Central memory CD4-positive, alpha-beta T cell (primary cell): Measurements from ENCODE around the gene CLC.
"Not testable (repeated sequence)": the region's sequence is repeated elsewhere in the genome, so short reads cannot be mapped to it uniquely, and the experiment has no call there.

Experiments
- DNase-seq: peaks from one replicate; pipeline ENCODE4 v3.0.0; 2022

Gene CLC

DNA sequence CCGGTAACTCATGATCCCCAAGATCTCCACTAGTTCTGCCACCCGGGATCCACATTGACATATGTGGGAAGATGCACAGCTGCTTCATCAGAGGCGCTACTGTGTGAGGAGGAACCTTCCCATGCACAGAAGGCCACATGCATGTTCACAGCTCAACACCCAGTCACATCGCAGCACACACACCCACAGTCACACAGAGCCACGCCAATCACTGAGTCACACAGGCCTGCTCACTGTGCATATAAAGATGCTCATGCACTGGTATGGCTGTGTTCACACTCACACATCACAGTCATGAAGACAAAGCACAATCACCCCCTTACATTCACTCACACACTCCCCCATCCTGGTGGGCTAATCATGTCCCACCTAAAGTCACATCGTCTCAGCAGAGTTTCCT is 9.8 kb downstream of the CLC start:
- DNase-seq, result no peak

GRCh38 chr19:39727070-39727800 is 10.6 kb downstream of the CLC start:
- DNase-seq, result no peak

DNA sequence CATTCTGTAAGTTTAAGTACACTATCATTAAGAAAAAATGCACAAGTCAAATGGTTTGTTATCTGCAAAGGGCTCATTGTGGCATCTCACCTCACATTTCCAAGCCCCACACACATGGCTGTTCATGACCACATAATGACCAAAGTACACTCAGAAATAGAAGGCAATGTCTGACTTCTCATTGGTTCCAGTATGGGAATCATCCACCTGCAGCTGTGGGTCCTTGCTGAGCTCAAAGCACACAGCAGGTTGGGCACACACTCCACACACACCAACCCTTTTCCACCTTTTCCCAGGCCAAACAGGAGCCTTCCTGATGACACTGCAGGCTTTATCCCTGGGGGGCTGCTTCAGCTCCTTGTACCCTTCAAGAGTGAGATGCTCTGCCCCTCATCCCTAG is 11.8 kb downstream of the CLC start:
- DNase-seq, result no peak

DNA sequence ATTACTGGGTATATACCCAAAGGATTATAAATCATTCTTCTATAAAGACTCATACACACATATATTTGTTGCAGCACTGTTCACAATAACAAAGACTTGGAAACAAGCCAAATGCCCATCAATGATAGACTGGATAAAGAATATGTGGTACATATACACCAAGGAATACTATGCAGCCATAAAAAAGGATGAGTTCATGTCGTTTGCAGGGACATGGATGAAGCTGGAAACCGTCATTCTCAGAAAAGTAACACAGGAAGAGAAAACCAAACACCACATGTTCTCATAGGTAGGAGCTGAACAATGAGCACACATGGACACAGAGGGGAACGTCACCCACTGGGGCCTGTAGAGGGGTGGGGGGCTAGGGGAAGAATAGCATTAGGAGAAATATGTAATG is 17.7 kb downstream of the CLC start:
- DNase-seq, result not testable (repeated sequence)

DNA sequence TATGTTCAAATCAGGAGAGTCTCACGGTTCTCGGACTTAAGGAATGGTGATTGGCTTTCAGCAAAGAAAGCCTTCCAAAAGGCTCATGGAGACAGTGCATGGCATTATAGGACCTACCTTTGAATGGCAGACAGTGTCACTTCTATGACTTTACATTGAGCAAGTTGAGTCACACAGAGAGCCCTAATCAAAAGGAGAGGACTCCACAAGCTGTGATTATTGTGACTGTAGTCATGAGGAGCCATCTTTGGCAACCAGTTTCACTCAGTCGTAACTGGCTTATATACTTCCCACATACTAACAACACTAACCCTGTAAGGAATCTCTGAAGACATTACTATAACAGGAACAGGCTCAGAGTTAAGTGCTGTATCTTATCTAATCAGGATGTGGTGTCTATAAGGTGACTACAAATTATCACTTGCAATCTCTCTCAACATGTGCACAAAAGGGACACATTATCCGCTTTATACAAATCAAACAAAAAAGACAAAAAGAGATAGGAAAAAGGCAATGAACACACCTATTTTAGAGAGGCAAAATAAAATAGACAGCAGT is 27.4 kb downstream of the CLC start:
- DNase-seq, result peak; percentile 2

DNA sequence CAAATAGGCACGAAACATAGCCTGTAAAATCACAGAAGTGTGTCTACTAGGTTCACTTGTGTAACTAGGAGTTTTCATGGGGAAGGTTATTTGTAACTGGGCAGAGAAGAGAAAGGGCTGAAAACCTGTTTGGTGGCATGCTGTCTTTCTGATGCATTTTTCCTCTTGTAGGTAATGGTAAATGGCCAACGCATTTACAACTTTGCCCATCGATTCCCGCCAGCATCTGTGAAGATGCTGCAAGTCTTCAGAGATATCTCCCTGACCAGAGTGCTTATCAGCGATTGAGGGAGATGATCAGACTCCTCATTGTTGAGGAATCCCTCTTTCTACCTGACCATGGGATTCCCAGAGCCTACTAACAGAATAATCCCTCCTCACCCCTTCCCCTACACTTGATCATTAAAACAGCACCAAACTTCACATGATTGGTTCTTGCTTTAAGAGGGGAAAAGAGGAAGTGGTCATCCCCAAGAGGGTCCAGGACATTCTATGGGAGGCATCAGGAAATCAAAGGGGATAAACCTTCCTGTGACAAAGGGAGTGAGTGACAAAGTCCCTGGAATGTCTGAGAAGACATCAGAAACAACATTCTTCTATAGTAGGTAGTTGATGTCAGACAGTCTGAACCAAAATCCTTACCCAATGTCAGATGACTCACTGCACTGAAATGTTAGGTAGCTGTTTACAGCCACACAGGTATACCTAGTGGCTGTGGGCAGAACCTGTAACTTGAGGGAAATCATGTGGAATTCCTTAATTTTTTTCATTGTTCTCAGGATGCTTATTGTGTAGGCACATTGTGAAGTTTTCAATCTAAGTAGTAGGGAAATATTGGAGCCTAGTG is 28.6 kb downstream of the CLC start:
- no peak for DNase-seq

DNA sequence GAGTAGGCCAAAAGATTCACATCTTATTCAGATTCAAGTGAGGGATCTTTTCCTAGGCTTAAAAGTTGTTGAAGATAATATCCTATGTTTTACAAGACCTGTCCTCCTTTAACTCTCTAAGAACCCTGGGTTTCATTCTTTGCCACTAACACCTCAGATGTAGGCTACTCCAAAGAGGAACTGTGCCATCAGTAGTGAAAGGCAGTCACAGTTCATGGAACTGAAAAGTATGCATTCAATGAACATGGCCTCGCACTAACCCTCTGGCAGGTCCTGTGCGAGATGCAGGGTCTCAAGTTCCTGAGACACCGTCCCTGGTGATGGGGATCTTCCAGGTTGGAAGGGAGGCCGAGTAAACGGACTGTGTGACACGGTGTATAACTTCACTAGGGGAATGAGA is 29.2 kb downstream of the CLC start:
- no peak for DNase-seq

- peak; percentile 19 for DNase-seq
Measured at GRCh38 chr19:39705578-39706188, 32.1 kb downstream of the CLC start.

- DNase-seq, result no peak
Measured at GRCh38 chr19:39704181-39705044, 33.4 kb downstream of the CLC start, which contains the start of gene LGALS14. Gene LGALS14, plus strand, starts transcription at chr19:39704481. Its CDS starts 48 bp downstream, at chr19:39704529.

- no peak for DNase-seq
Measured at GRCh38 chr19:39701291-39701690, 36.5 kb downstream of the CLC start.

DNA sequence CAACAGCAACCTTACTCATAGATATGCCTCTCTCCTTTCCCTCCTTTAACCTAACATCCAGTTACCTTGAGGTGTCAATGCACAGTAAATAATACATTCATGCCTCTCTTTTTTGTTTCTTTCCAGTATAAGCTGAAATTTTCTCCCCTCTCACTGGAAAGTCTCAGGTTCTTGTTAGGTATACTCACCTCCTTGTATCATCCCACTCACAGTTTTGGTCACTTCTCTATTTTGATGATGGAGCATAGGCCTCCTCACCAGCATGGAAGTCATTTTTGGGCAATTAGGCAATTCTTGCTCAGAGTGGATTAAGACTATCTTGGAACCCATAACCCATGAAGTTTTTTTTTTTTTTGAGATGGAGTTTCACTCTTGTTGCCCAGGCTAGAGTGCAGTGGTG is 39.3 kb downstream of the CLC start:
- no peak for DNase-seq

- no peak for DNase-seq
Measured at GRCh38 chr19:39696387-39696786, 41.4 kb downstream of the CLC start.

- DNase-seq, result no peak
Measured at GRCh38 chr19:39695759-39696158, 42.1 kb downstream of the CLC start.

- no peak for DNase-seq
Measured at GRCh38 chr19:39692822-39693221, 45.0 kb downstream of the CLC start.

- no peak for DNase-seq
Measured at GRCh38 chr19:39692166-39692565, 45.7 kb downstream of the CLC start.

DNA sequence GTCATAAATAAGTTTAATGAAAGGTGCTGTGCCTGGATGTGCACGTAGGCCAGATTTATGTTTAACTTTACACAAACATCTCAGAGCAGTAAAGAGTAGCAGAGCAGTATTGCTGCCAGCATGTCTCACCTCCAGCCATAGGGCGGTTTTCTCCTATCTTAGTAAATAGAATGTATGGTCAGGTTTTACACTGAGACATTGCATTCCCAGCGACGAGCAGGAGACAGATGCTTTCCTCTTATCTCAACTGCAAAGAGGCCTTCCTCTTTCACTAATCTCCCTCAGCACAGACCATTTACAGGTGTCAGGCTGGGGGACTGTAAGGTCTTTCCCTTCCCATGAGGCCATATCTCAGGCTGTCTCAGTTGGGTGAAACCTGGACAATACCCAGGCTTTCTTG is 49.2 kb downstream of the CLC start:
- DNase-seq, result not testable (repeated sequence)

GRCh38 chr19:39686739-39687138 is 51.1 kb downstream of the CLC start:
- DNase-seq, result no peak

DNA sequence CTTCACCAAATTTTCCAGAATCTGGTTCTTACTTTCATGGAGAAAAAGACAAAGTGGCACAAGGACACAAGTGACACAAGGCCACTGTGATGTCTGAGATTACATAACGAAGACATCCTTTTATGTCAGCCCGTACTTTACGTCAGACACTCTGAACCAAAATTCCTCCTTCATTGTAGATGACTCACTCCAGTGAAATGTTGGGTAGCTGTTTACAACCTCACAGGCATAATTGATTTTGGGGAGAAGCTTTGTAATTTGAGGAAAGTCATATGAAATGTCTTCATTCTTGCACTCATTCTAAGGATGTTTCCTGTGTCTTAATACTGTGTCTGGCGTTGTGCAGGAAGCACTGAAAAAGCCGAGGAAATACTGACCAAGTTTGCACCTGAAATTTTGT is 53.6 kb downstream of the CLC start:
- DNase-seq, result no peak

GRCh38 chr19:39681416-39681815 is 56.4 kb downstream of the CLC start:
- DNase-seq, result no peak
